ENCODE measurements around the gene FAM222A. TPM values are rescaled to one million over a fixed set of nuclear protein-coding genes. Genes with fewer than 3 reads are reported as not detected.

FAM222A gene
- polyA plus RNA-seq, 1 experiment: 0.36 TPM

- Histone ChIP-seq H3K36me3 (ENCODE audit: control insufficient read depth, insufficient read depth, low read length) (no peaks in the 10 kb centered on the region), H3K4me3 (ENCODE audit: low read depth, low read length) (no peak overlapping the region), H3K27me3 (ENCODE audit: control insufficient read depth, insufficient read depth, low read length) (peaks cover 14% of the 10 kb centered on the region)
- TF ChIP-seq CTCF (IDR thresholded peaks at IDR 0.05; ENCODE audit: insufficient read depth, low read depth, low read length): no peak
- DNase-seq (ENCODE audit: low read depth): no peak
- POLR2A ChIA-PET: no interaction called here
- CTCF ChIA-PET: no interaction called here
These were observed 1.9 kb downstream of the FAM222A start for GRCh38 chr12:109715310-109716091.

GRCh38 chr12:109716092-109716479 lies 2.5 kb downstream of the FAM222A start:
- TF ChIP-seq CTCF (IDR thresholded peaks at IDR 0.05; ENCODE audit: insufficient read depth, low read depth, low read length): no peak
- ChIA-PET CTCF (interaction anchor here (0.7 kb wide), 1 partner anchor 1039 kb away, joined by 3 read pairs; no protein-coding TSS in a partner anchor), POLR2A (no interaction called here)
- H3K27me3 ChIP-seq (ENCODE audit: control insufficient read depth, insufficient read depth, low read length): peaks cover 10% of the 10 kb centered on the region
- no peak overlapping the region for H3K4me3 ChIP-seq (ENCODE audit: low read depth, low read length)
- H3K36me3 ChIP-seq (ENCODE audit: control insufficient read depth, insufficient read depth, low read length): no peaks in the 10 kb centered on the region
- DNase-seq (ENCODE audit: low read depth): no peak

- TF ChIP-seq CTCF (IDR thresholded peaks at IDR 0.05; ENCODE audit: insufficient read depth, low read depth, low read length): no peak
- H3K36me3 ChIP-seq (ENCODE audit: control insufficient read depth, insufficient read depth, low read length): no peaks in the 10 kb centered on the region
- no peak overlapping the region for H3K4me3 ChIP-seq (ENCODE audit: low read depth, low read length)
- H3K27me3 ChIP-seq (ENCODE audit: control insufficient read depth, insufficient read depth, low read length): peaks cover 6% of the 10 kb centered on the region
- CTCF ChIA-PET: interaction anchor here (0.7 kb wide), 1 partner anchor 1039 kb away, joined by 3 read pairs; no protein-coding TSS in a partner anchor
- POLR2A ChIA-PET: interaction anchor here (0.6 kb wide), 1 partner anchor 24 kb away, joined by 3 read pairs; no protein-coding TSS in a partner anchor
- no peak for DNase-seq (ENCODE audit: low read depth)
These were observed 3.1 kb downstream of the FAM222A start for GRCh38 chr12:109716512-109717389.

GRCh38 chr12:109717390-109718357 lies 4.0 kb downstream of the FAM222A start:
- Histone ChIP-seq H3K4me3 (ENCODE audit: low read depth, low read length) (no peak overlapping the region), H3K27me3 (ENCODE audit: control insufficient read depth, insufficient read depth, low read length) (peaks cover 2% of the 10 kb centered on the region; the same call in 1 of the 2 replicates), H3K36me3 (ENCODE audit: control insufficient read depth, insufficient read depth, low read length) (no peaks in the 10 kb centered on the region)
- no peak for TF ChIP-seq CTCF (IDR thresholded peaks at IDR 0.05; ENCODE audit: insufficient read depth, low read depth, low read length)
- no peak for DNase-seq (ENCODE audit: low read depth)
- CTCF ChIA-PET: interaction anchor here (0.6 kb wide), 1 partner anchor 233 kb away, joined by 3 read pairs; no protein-coding TSS in a partner anchor
- POLR2A ChIA-PET: interaction anchor here (0.6 kb wide), 1 partner anchor 23 kb away, joined by 3 read pairs; no protein-coding TSS in a partner anchor
